Left ventricle myocardium superior (tissue), 1 donor: ENCODE measurements around the gene C4orf50. TPM values are rescaled to one million over a fixed set of nuclear protein-coding genes. Genes with fewer than 3 reads are reported as not detected.

ENCODE experiments used
- ATAC-seq: fragments of 200-7000 bp; cut with Tn5 transposase; one replicate; pipeline ENCODE4 v1.9.1; 2020; ENCODE audit warnings: mild to moderate bottlenecking, moderate library complexity
- DNase-seq: peaks from one replicate; pipeline ENCODE4 v3.0.0-alpha.2; 2020
- intact Hi-C: fragments of 100-400 bp; cut with micrococcal nuclease; formaldehyde crosslinking; loops from one replicate; pipeline ENCODE4 v1.11.0; 2022
- long read RNA-seq: library from polyadenylated mRNA; unstranded; transcript quantifications from one replicate; pipeline ENCODE4 v2.0.0, GENCODE V29; 2021
- total RNA-seq: library from RNA; stranded (reverse); fragmentation: NEBNext Ultra II Directional; extraction: Animal tissue kit (Norgen Biotek cat#: 25700); gene quantifications from one replicate; pipeline ENCODE4 v1.2.1, GENCODE V29; 2021
- donor health status: DM: no; HTN: yes; CAD: no; lungs with severe emphysema.

The C4orf50 gene
- 0.02 TPM for total RNA-seq
- long read RNA-seq: 0 reads

GRCh38 chr4:6018331-6018730 is at the start of gene C4orf50:
Gene C4orf50 (minus strand): TSS chr4:6018431.
- ATAC-seq (no peak), DNase-seq (no peak)
- intact Hi-C loops: no loop called here

- intact Hi-C loops: no loop called here
- no peak for DNase-seq
- no peak for ATAC-seq
Measured at GRCh38 chr4:6065934-6066590, 47.8 kb upstream of the C4orf50 start.

- ATAC-seq (no peak), DNase-seq (no peak)
- intact Hi-C loops: no loop called here
Measured at GRCh38 chr4:6065166-6065565, 46.9 kb upstream of the C4orf50 start.

- ATAC-seq (no peak), DNase-seq (no peak)
- intact Hi-C loops: no loop called here
Measured at GRCh38 chr4:6064383-6064782, 46.2 kb upstream of the C4orf50 start.

- no peak for DNase-seq
- no peak for ATAC-seq
- intact Hi-C loops: no loop called here
Measured at GRCh38 chr4:6063684-6064083, 45.5 kb upstream of the C4orf50 start.

GRCh38 chr4:6062133-6062532 is 43.9 kb upstream of the C4orf50 start:
- ATAC-seq (no peak), DNase-seq (no peak)
- intact Hi-C loops: no loop called here

- DNase-seq (no peak), ATAC-seq (no peak)
- intact Hi-C loops: no loop called here
Measured at GRCh38 chr4:6059375-6059805, 41.2 kb upstream of the C4orf50 start.

- no peak for ATAC-seq
- intact Hi-C loops: no loop called here
- no peak for DNase-seq
Measured at GRCh38 chr4:6058531-6059374, 40.5 kb upstream of the C4orf50 start.

- intact Hi-C loops: no loop called here
- ATAC-seq (no peak), DNase-seq (no peak)
Measured at GRCh38 chr4:6056976-6057766, 38.9 kb upstream of the C4orf50 start.

GRCh38 chr4:6055436-6055835 is 37.2 kb upstream of the C4orf50 start:
- intact Hi-C loops: no loop called here
- no peak for DNase-seq
- no peak for ATAC-seq

- DNase-seq (no peak), ATAC-seq (no peak)
- intact Hi-C loops: no loop called here
Measured at GRCh38 chr4:6055030-6055429, 36.8 kb upstream of the C4orf50 start.

- DNase-seq: no peak
- intact Hi-C loops: no loop called here
- no peak for ATAC-seq
Measured at GRCh38 chr4:6054162-6054922, 36.1 kb upstream of the C4orf50 start.

GRCh38 chr4:6052679-6053078 is 34.4 kb upstream of the C4orf50 start:
- DNase-seq: no peak
- no peak for ATAC-seq
- intact Hi-C loops: no loop called here

- ATAC-seq (no peak), DNase-seq (no peak)
- intact Hi-C loops: no loop called here
Measured at GRCh38 chr4:6050551-6050950, 32.3 kb upstream of the C4orf50 start.

GRCh38 chr4:6049985-6050384 is 31.8 kb upstream of the C4orf50 start:
- DNase-seq (no peak), ATAC-seq (no peak)
- intact Hi-C loops: no loop called here

- intact Hi-C loops: no loop called here
- DNase-seq (no peak), ATAC-seq (no peak)
Measured at GRCh38 chr4:6049278-6049677, 31.0 kb upstream of the C4orf50 start.

- intact Hi-C loops: no loop called here
- no peak for DNase-seq
- no peak for ATAC-seq
Measured at GRCh38 chr4:6048537-6048936, 30.3 kb upstream of the C4orf50 start.

GRCh38 chr4:6047130-6047673 is 29.0 kb upstream of the C4orf50 start:
- ATAC-seq (no peak), DNase-seq (no peak)

GRCh38 chr4:6046526-6047129 is 28.4 kb upstream of the C4orf50 start:
- ATAC-seq (no peak), DNase-seq (no peak)
- intact Hi-C loops: no loop called here

More at GRCh38 chr4:6047130-6047673, 29.0 kb upstream of the C4orf50 start:
- intact Hi-C loops: no loop called here
